ENCODE measurements around the gene SMARCC1.

The SMARCC1 gene

DNA sequence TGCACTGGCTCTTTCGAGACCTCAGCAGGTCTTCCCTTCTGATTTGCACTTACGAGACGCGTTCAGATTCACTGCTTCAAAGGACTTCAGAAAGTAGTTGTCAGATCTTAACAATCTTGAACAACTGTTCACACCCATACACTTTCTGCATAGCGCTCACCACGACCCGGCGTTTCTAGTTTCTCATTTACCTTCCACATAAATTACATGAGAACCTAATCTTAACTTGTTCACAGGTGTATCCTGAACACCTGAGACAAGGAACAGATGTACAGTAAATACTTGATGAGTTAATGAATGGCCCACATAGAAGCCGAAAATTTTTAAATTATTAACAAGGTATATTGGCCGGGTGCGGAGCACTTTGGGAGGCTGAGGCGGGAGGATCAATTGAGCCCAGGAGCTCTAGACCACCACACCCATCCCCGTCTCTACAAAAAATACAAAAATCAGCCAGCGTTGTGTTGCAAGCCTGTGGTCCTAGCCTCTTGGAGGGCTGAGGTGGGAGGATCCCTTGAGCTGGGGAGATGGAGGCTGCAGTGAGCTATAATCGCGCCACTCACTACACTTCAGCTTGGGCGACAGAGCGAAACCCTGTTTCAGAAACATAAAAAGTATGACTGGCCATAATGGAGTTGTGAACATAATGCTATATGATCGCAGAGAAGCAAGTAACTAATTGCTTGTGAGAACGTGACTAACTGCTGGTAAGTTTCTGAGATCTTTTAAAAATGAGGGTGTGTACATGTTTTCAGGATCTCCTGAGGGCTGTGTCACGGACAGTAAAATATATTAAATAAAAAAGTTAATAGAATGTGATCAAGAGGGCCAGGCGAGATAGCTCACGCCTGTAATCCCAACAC is 984 bp upstream of the SMARCC1 start:
- TF ChIP-seq, protein P1, sequence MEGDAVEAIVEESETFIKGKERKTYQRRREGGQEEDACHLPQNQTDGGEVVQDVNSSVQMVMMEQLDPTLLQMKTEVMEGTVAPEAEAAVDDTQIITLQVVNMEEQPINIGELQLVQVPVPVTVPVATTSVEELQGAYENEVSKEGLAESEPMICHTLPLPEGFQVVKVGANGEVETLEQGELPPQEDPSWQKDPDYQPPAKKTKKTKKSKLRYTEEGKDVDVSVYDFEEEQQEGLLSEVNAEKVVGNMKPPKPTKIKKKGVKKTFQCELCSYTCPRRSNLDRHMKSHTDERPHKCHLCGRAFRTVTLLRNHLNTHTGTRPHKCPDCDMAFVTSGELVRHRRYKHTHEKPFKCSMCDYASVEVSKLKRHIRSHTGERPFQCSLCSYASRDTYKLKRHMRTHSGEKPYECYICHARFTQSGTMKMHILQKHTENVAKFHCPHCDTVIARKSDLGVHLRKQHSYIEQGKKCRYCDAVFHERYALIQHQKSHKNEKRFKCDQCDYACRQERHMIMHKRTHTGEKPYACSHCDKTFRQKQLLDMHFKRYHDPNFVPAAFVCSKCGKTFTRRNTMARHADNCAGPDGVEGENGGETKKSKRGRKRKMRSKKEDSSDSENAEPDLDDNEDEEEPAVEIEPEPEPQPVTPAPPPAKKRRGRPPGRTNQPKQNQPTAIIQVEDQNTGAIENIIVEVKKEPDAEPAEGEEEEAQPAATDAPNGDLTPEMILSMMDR (IDR thresholded peaks at IDR 0.05; ENCODE audit: low read depth, low read length) = no peak
- peak overlapping the region; percentile 90 for H3K4me3 ChIP-seq (ENCODE audit: low read depth, low read length)

DNA sequence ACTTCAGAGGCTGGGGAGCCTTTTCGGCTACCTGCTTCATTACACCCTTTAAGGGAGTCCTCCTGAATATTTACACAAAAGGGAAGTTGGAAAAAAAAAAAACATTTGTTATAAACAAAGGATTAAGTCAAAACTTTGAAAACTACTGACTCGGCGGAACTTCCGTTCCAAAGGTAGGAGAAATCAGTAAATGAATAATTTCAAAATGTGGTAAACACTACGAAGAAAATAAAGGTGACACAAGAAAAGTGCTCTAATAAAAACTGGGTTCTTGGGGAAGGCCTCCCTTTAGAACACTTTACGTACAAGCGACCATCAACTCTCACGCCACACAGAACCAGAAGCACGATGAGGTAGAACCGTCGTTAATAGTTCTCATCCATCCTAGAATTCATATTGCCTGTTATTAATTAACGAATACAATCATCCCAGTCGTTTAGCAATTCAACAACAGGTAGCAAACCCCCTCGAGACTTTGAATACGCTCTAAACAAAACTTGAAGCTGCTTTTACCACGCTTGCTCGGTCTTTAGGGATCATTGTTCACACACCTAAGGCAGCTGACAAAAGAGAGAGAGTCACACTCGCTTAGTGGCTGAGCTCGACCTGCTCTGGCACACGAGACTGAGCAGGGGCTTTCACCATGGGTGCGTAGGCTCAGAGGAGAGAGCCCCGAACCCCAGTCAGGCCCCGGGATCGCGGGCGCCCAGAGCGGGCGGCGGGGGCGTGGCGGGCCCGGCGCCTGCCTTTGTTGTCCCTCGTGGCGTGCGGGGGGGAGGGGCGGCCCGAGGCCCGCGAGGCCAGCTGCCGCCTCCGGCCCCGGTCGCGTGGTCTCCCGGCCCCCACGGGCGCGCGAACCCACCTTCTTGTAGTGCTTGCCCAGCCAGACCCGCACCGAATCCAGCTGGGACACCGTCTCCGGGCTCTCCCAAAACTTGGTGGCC is 680 bp downstream of the SMARCC1 start:
- TF ChIP-seq, protein P1 (IDR thresholded peaks at IDR 0.05; ENCODE audit: low read depth, low read length) = no peak
- peak overlapping the region; percentile 90 for H3K4me3 ChIP-seq (ENCODE audit: low read depth, low read length)

DNA sequence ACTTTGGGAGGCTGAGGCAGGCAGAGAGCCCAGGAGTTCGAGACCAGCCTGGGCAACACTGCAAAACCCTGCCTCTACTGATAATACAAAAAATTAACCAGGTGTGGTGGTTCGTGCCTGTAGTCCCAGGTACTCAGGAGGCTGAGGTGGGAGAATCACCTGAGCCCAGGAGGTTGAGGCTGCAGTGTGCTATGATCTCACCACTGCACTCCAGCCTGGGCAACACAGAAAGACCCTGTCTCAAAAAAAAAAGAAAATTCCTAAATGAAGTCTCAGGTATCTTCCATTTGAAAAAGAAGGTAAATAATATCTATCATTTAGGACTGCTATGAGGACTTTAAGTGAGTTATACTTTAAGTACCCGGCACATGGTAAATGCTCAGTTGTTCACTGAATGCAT is 2.9 kb downstream of the SMARCC1 start:
- TF ChIP-seq, protein P1 (IDR thresholded peaks at IDR 0.05; ENCODE audit: low read depth, low read length) = no peak
- H3K4me3 ChIP-seq (ENCODE audit: low read depth, low read length) = no peak overlapping the region

DNA sequence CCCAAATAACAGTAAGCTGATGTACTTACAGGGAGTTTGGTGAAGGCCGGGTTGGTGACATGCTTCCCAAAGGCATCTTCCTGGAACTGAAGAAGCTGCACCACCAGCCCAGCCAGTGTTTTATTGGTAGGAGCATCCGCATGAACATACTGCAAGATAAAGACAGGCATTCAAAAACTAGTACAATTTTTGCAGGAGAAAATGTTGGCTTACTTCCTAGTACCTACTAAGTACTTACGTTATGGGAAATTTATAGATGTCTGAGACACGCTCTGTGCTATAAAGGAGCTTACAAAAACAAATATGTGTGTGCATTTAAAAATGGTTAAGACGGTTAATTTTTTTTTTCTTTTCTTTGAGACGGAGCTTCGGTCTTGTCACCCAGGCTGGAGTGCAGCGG is 8.9 kb downstream of the SMARCC1 start:
- TF ChIP-seq, protein P1 (IDR thresholded peaks at IDR 0.05; ENCODE audit: low read depth, low read length) = no peak
- no peak overlapping the region for H3K4me3 ChIP-seq (ENCODE audit: low read depth, low read length)

DNA sequence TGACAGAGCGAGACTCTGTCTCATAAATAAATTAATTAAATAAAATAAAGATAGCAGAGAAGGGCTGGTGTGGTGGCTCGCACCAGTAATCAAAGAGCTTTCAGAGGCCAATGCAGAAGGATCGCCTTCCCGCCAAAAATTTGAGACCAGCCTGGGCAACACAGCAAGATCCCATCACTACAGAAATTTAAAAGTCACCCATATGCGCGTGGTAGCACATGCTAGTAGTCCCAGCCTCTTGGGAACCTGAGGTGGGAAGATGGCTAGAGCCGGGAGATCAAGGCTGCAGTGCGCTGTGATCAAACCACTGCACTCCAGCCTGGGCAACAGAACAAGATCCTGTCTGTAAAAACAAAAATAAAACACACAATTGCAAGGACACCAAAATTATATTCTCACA is 9.6 kb downstream of the SMARCC1 start:
- no peak overlapping the region for H3K4me3 ChIP-seq (ENCODE audit: low read depth, low read length)
- TF ChIP-seq, protein P1 (IDR thresholded peaks at IDR 0.05; ENCODE audit: low read depth, low read length) = no peak

DNA sequence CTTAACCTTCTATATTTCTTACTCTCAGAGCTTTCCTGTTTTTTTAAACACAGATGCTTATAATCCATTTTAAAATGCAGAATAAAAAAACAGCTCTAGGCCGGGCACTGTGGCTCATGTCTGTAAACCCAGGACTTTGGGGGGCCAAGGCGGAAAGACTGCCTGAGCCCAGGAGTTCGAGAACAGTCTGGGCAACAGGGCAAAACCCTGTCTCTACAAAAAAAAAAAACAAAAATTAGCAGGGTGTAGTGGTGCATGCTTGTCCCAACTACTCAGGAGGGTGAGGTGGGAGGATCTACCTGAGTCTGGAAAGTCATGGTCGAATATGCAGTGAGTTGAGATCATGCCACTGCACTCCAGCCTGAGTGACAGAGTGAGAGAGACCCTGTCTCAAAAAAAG is 15.5 kb downstream of the SMARCC1 start:
- H3K4me3 ChIP-seq (ENCODE audit: low read depth, low read length) = no peak overlapping the region
- TF ChIP-seq, protein P1 (IDR thresholded peaks at IDR 0.05; ENCODE audit: low read depth, low read length) = no peak

Measured in WI38 (cell line).